Mammary epithelial cell (primary cell): ENCODE measurements around the gene UCKL1.
"Not testable (repeated sequence)": the region's sequence is repeated elsewhere in the genome, so short reads cannot be mapped to it uniquely, and the experiment has no call there.

Source experiments
- CTCF ChIP-seq, 2 donors: IDR thresholded peaks in 1 of 2; conservative IDR thresholded peaks in 1 of 2; 2 replicates each; pipeline ENCODE4 v1.5.1; 2011 to 2012; ENCODE audit warnings: inconsistent platforms in 2 of 2, low read length in 2 of 2, mild to moderate bottlenecking in 2 of 2, control low read depth in 1 of 2, low read depth in 1 of 2; ENCODE audit not compliant: insufficient read depth in 1 of 2; ENCODE audit errors: extremely low read depth in 1 of 2
- EZH2 ChIP-seq: IDR thresholded peaks from 2 replicates; pipeline ENCODE4 v1.6.1; 2012; ENCODE audit warnings: low read length, inconsistent platforms, borderline replicate concordance

- TF ChIP-seq CTCF (conservative IDR thresholded peaks at IDR 0.05 in 1 of 2, IDR thresholded peaks at IDR 0.05 in 1 of 2; ENCODE audit: extremely low read depth in 1 of 2, insufficient read depth in 1 of 2, low read depth in 1 of 2, low read length in 2 of 2); EZH2: not testable (repeated sequence)
These were observed 15.7 kb upstream of the UCKL1 start for GRCh38 chr20:63971960-63972311.
